ENCODE results near the gene SLC22A16. TPM values are rescaled to one million over a fixed set of nuclear protein-coding genes. Genes with fewer than 3 reads are reported as not detected.

The SLC22A16 gene
- total and polyA plus RNA-seq, 2 donors, result 0.53 to 0.63 TPM

DNA sequence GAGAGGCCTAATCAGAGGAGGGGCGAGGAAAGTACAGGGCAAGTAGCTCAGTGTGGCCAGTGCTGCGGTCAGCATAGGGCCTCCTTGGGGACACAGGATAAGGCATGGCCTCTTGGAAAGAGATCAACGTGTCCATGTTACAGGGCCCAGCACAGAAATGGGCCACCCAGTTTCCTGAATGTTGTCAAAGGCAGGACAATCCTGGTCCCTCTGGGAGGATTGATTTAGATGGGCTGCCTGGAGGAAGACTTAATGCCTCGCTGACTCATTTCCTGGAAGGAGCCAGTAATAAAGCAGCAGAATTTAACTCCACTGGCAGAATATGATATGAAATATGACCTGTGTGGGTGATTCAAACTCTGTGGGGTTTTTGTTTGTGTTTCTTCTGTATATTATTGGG, 77.6 kb downstream of the SLC22A16 start:
- 94% methylated on average over 4 of the region's 4 CpGs for WGBS
- H3K4me3 ChIP-seq (ENCODE audit: low read depth, low read length), result no peak overlapping the region
- no peak for DNase-seq (ENCODE audit: extremely low spot score)
- H3K4me1 ChIP-seq (ENCODE audit: insufficient read depth), result no peaks in the 10 kb centered on the region
- no peak overlapping the region for H3K27ac ChIP-seq (ENCODE audit: low read depth)
- H3K36me3 ChIP-seq (ENCODE audit: insufficient read depth), result no peaks in the 10 kb centered on the region

DNA sequence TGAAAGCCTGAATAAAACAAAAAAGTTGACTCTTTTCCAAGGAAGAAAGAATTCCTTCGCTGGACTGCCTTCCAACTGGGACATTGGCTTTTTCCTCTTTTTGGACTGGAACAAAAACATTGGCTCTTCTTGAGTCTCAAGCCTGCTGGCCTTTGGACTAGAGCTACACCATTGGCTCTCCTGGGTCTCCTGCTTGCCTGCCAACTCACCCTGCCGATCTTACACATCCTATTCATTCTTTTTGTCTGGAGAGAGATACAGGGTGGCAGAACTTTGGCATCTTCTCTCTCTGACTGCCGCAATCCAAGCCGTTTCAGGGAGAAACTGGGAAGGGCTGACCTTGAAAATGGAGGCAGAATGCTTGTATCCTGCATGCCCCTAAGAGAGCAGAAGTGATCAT, 81.2 kb downstream of the SLC22A16 start:
- Histone ChIP-seq H3K4me3 (ENCODE audit: low read depth, low read length) (no peak overlapping the region), H3K36me3 (ENCODE audit: insufficient read depth) (no peaks in the 10 kb centered on the region), H3K4me1 (ENCODE audit: insufficient read depth) (no peaks in the 10 kb centered on the region), H3K27ac (ENCODE audit: low read depth) (no peak overlapping the region)
- WGBS, result 41% methylated on average over 4 of the region's 4 CpGs
- no peak for DNase-seq (ENCODE audit: extremely low spot score)

DNA sequence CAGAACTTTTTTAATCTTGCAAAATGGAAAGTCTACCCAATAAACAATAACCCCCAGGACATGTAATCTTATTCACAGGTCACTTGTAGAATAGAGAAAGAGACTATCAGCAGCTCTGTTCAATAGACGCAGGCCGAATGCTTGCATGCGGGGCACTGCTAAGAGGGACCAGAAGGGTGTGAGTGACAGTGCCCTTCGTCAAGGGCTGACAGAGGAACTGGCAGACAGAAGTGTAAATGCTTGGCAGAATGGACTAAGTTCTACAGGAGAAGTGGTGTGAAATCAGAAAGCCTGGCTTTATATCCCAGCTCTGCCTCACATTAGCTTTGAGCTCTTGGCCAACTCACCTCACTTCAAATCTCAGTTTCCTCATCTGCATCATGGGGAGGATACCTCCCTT, 82.0 kb downstream of the SLC22A16 start:
- Histone ChIP-seq H3K4me3 (ENCODE audit: low read depth, low read length) (no peak overlapping the region), H3K27ac (ENCODE audit: low read depth) (no peak overlapping the region), H3K4me1 (ENCODE audit: insufficient read depth) (no peaks in the 10 kb centered on the region), H3K36me3 (ENCODE audit: insufficient read depth) (no peaks in the 10 kb centered on the region)
- WGBS, result 98% methylated on average over 4 of the region's 4 CpGs
- DNase-seq (ENCODE audit: extremely low spot score), result no peak

DNA sequence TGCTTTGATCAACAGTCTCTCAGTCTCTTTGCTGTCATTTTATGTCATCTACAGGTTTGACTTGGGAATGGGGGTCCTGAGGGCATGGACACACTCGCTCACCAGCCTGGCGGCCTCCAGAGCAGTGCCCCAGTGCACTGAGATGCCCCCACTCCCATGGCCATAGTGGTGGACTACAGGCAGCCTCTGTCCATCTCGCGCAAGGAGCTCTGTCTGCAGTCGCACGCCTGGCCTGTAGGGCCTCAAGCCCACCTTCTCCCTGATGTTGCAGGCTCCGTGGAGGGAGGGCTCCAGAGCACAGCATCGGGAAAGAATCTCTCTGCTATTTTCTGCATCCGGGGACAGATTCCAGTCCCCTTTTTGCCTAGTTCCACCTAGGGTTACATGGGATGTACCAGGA, 83.7 kb downstream of the SLC22A16 start:
- 67% methylated on average over 9 of the region's 9 CpGs for WGBS
- no peak overlapping the region for H3K4me3 ChIP-seq (ENCODE audit: low read depth, low read length)
- DNase-seq (ENCODE audit: extremely low spot score), result no peak
- H3K4me1 ChIP-seq (ENCODE audit: insufficient read depth), result no peaks in the 10 kb centered on the region
- H3K27ac ChIP-seq (ENCODE audit: low read depth), result no peak overlapping the region
- no peaks in the 10 kb centered on the region for H3K36me3 ChIP-seq (ENCODE audit: insufficient read depth)

DNA sequence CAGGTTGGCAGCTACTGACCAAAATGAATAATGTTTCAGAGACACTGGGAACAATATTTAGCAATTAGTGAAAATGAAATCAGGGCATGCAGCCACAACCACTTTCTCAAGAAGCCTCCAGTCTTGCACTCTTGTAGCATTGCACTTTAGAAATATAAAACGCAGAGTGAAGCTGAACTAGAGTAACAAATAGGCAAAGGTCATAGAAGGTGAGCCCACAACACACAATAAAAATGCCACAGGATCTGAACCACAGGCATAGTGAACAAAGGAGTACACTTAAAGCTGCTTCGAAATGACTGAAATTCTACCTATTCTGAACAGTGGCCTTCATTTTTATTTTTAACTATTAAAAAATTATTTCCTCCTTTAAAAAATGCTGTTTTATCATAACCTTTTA, 86.0 kb downstream of the SLC22A16 start:
- WGBS, result 25% methylated on average over 2 of the region's 2 CpGs
- no peak overlapping the region for H3K27ac ChIP-seq (ENCODE audit: low read depth)
- H3K36me3 ChIP-seq (ENCODE audit: insufficient read depth), result no peaks in the 10 kb centered on the region
- H3K4me3 ChIP-seq (ENCODE audit: low read depth, low read length), result no peak overlapping the region
- DNase-seq (ENCODE audit: extremely low spot score), result no peak
- H3K4me1 ChIP-seq (ENCODE audit: insufficient read depth), result no peaks in the 10 kb centered on the region

DNA sequence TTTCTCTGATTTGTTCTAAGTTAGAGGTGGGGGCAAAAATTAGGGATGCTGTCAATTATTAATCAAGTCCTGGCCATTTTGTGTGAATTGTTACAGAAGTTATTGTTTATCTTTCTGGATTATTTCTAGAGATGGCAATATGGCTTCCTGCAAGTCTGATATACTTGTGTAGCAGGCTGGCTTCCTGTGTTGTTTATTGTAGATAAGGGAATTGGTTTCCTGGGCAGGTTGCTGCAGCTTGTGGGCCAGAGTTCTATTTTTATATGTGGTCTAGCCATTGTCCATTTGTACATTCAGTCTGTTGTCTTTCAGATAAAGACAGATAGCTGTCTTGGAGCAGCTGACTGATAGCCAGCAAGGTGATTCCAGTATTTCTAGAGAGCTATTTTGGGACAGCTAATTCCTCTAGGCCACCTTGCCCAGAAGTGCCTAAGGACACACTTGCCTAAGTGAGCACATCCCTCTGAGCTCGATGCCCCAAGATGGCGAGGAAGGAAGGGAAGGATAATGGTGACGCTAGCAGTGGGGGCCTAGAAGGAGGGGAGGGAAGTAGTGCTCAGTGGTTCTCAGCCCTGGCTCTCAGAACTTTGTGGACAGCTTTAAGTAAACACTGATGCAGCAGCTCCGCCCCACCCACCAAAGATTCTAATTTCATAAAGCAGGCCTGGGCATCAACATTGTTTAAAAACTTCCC, 86.6 kb downstream of the SLC22A16 start:
- Histone ChIP-seq H3K4me1 (ENCODE audit: insufficient read depth) (no peaks in the 10 kb centered on the region), H3K4me3 (ENCODE audit: low read depth, low read length) (no peak overlapping the region), H3K27ac (ENCODE audit: low read depth) (no peak overlapping the region), H3K36me3 (ENCODE audit: insufficient read depth) (no peaks in the 10 kb centered on the region)
- 74% methylated on average over 4 of the region's 4 CpGs for WGBS
- no peak for DNase-seq (ENCODE audit: extremely low spot score)

DNA sequence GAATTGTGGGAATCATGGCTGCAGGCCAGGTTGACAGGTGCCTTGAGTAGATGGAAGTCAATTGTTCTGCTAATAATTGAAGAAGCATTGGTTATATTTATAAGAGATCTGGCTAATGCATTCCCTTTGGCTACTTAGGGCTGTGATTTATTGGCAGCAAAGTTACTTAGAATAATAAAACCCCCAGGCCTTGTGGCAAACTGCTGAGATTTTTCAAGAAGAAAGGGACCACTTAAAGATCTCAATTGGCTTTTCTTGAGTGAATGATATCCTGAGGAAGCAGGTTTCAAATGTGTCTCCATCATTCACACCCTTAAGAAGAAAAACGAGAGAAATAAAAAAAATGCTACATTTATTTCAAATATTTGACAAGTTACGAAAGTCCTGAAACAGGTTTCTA, 88.4 kb downstream of the SLC22A16 start:
- 87% methylated on average over 2 of the region's 2 CpGs for WGBS
- Histone ChIP-seq H3K4me3 (ENCODE audit: low read depth, low read length) (no peak overlapping the region), H3K4me1 (ENCODE audit: insufficient read depth) (no peaks in the 10 kb centered on the region), H3K27ac (ENCODE audit: low read depth) (no peak overlapping the region), H3K36me3 (ENCODE audit: insufficient read depth) (no peaks in the 10 kb centered on the region)
- no peak for DNase-seq (ENCODE audit: extremely low spot score)

DNA sequence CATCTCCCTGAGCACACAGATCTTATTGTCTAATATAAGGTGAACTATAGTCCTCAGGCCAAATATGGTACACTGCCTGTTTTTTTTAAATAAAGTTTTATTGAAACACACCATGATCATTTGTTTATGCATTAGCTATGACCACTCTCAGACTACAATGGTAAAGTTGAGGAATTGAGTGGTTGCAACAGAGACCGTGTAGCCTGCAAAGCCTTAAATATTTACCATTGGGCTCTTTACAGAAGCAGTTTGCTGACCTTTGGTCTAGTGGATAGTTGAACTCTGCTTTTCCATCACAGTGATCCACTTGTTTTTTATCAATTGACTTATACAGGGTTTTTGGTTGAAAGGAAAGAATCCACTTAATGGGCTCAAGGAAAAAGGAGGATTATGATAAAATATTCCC, 91.0 kb downstream of the SLC22A16 start:
- no peak for DNase-seq (ENCODE audit: extremely low spot score)
- WGBS, result 80% methylated on average over 1 of the region's 1 CpG
- Histone ChIP-seq H3K4me1 (ENCODE audit: insufficient read depth) (no peaks in the 10 kb centered on the region), H3K4me3 (ENCODE audit: low read depth, low read length) (no peak overlapping the region), H3K27ac (ENCODE audit: low read depth) (no peak overlapping the region), H3K36me3 (ENCODE audit: insufficient read depth) (no peaks in the 10 kb centered on the region)

DNA sequence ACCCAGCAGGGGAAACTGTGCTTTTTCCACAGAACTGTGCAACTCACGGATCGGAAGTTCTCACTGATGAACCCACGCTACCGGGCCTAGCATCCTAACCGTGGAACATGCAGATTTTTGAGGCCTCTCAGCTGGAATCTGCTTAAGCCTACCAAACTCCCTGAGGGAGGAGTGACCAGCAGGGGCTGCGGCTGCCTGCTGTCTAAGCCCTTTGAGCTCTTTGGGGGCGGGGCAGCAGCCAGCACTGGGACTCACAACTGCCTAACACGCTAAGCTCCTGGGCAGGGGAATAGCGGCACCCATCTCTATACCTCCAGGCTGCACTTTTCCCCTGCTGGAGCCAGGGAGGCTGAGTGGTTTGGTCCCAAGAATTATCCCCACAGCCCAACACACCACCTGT, 97.9 kb downstream of the SLC22A16 start:
- H3K36me3 ChIP-seq (ENCODE audit: insufficient read depth), result no peaks in the 10 kb centered on the region
- no peak overlapping the region for H3K4me3 ChIP-seq (ENCODE audit: low read depth, low read length)
- H3K4me1 ChIP-seq (ENCODE audit: insufficient read depth), result no peaks in the 10 kb centered on the region
- no peak overlapping the region for H3K27ac ChIP-seq (ENCODE audit: low read depth)
- 68% methylated on average over 9 of the region's 9 CpGs for WGBS
- no peak for DNase-seq (ENCODE audit: extremely low spot score)

Other genes starting within 250 kb of the SLC22A16 start
- gene METTL24, start 118.3 kb downstream of the SLC22A16 start, total RNA-seq, result 19.2 TPM
- gene METTL24, start 118.3 kb downstream of the SLC22A16 start, polyA plus RNA-seq, result 4.3 TPM
- 0.63 TPM for gene DDO, start 61.0 kb downstream of the SLC22A16 start, total RNA-seq
- gene DDO, start 61.0 kb downstream of the SLC22A16 start, polyA plus RNA-seq, result 2.0 TPM